Astrocyte of the spinal cord (primary cell): ENCODE results near the gene MTIF2.
A peak's percentile ranks its signal among the peaks of the same experiment; 100 is the strongest.
"Not testable (repeated sequence)": the region's sequence is repeated elsewhere in the genome, so short reads cannot be mapped to it uniquely, and the experiment has no call there.

Source experiments
- DNase-seq: peaks from one replicate; pipeline ENCODE4 v3.0.0; 2011; ENCODE audit warnings: low read depth, low spot score
- H3K4me3 ChIP-seq: 2 replicates; pipeline ENCODE4 v1.5.1; 2011; ENCODE audit warnings: low read depth, mild to moderate bottlenecking, low read length, moderate library complexity
- CTCF ChIP-seq: IDR thresholded peaks from 2 replicates; pipeline ENCODE4 v1.5.1; 2012; ENCODE audit warnings: low read depth, mild to moderate bottlenecking, low read length, inconsistent platforms
- in situ Hi-C: cut with HindIII; loops from 2 replicates; pipeline ENCODE4 v1.10.0; 2017; ENCODE audit warnings: low sequenced_read_pairs

The MTIF2 gene

GRCh38 chr2:55296393-55296792, 27.4 kb upstream of the MTIF2 start:
- in situ Hi-C loops: no loop called here

GRCh38 chr2:55283083-55283482, 14.1 kb upstream of the MTIF2 start:
- in situ Hi-C loops: no loop called here
- no peak overlapping the region for H3K4me3 ChIP-seq
- TF ChIP-seq CTCF: no peak
- DNase-seq: no peak

More at GRCh38 chr2:55296393-55296792, 27.4 kb upstream of the MTIF2 start:
- DNase-seq: no peak
- TF ChIP-seq CTCF: no peak
- H3K4me3 ChIP-seq: no peak overlapping the region

GRCh38 chr2:55282110-55282917, 13.3 kb upstream of the MTIF2 start:
- DNase-seq: peak; percentile 82
- no peak for TF ChIP-seq CTCF
- in situ Hi-C loops: no loop called here
- peak overlapping the region; percentile 63 for H3K4me3 ChIP-seq

- DNase-seq, in situ Hi-C loops, H3K4me3 ChIP-seq: not testable (repeated sequence)
Observed at GRCh38 chr2:55280851-55281546, 12.0 kb upstream of the MTIF2 start.

GRCh38 chr2:55279859-55280424, 10.9 kb upstream of the MTIF2 start:
- DNase-seq, in situ Hi-C loops, H3K4me3 ChIP-seq: not testable (repeated sequence)

- in situ Hi-C loops, DNase-seq: not testable (repeated sequence)
Observed at GRCh38 chr2:55279214-55279835, 10.3 kb upstream of the MTIF2 start.

GRCh38 chr2:55277310-55277709, 8.3 kb upstream of the MTIF2 start:
- TF ChIP-seq CTCF: no peak
- no peak overlapping the region for H3K4me3 ChIP-seq
- in situ Hi-C loops: no loop called here
- no peak for DNase-seq

More at GRCh38 chr2:55279214-55279835, 10.3 kb upstream of the MTIF2 start:
- H3K4me3 ChIP-seq: not testable (repeated sequence)

GRCh38 chr2:55274346-55274745, 5.3 kb upstream of the MTIF2 start:
- in situ Hi-C loops, H3K4me3 ChIP-seq, DNase-seq: not testable (repeated sequence)
